Cardiac ventricle fibroblast (primary cell): Measurements from ENCODE around the gene EFS. TPM values are rescaled to one million over a fixed set of nuclear protein-coding genes. Genes with fewer than 3 reads are reported as not detected.

ENCODE experiments used
- total RNA-seq: library from RNA; depleted of rRNA; stranded (reverse); fragments of >200 nt; gene quantifications from 2 replicates; pipeline ENCODE4 v1.2.3, GENCODE V29; 2015

Gene EFS
- 6.7 and 8.9 TPM in 2 replicates for total RNA-seq

GRCh38 chr14:23365036-23365731 is at the start of gene EFS:
Gene EFS (minus strand): TSS chr14:23365172. CDS start chr14:23365025, 147 bp downstream.

GRCh38 chr14:23407516-23408306 is 42.7 kb upstream of the EFS start, which contains the start of gene MYH6:
Gene MYH6 (minus strand): TSS chr14:23408273. CDS start chr14:23407223, 1,050 bp downstream.

GRCh38 chr14:23376482-23377197 is 11.7 kb upstream of the EFS start, which contains the start of gene CMTM5:
Gene CMTM5 (plus strand): TSS chr14:23377046. CDS start chr14:23377252, 206 bp downstream.

GRCh38 chr14:23372509-23372908 is 7.5 kb upstream of the EFS start, which contains the start of gene IL25:
Gene IL25 (plus strand): TSS chr14:23372809.

GRCh38 chr14:23352506-23353432 is 12.2 kb downstream of the EFS start, which contains the start of gene SLC22A17:
Gene SLC22A17 (minus strand): TSS chr14:23352887.

GRCh38 chr14:23320584-23321571 is 44.1 kb downstream of the EFS start, which contains the start of gene PABPN1:
Gene PABPN1 (plus strand): TSS chr14:23321457. CDS start chr14:23321470, 13 bp downstream.

GRCh38 chr14:23306412-23307145 is 58.4 kb downstream of the EFS start, which contains the start of gene BCL2L2:
Gene BCL2L2 (plus strand): TSS chr14:23306833. CDS start chr14:23307768, 935 bp downstream.

Other genes with a start within 250 kb of the EFS start
- not detected in 2 replicates for gene CEBPE, start 245.9 kb downstream of the EFS start, total RNA-seq
- 11.2 and 13.9 TPM in 2 replicates for gene SLC7A8, start 181.5 kb downstream of the EFS start, total RNA-seq
- not detected in 2 replicates for gene RNF212B, start 127.2 kb downstream of the EFS start, total RNA-seq
- gene HOMEZ, start 79.0 kb downstream of the EFS start, total RNA-seq: 6.7 and 8.2 TPM in 2 replicates
- 4.9 and 9.9 TPM in 2 replicates for gene PPP1R3E, start 62.3 kb downstream of the EFS start, total RNA-seq
- 10.2 and 11.8 TPM in 2 replicates for gene BCL2L2, start 58.3 kb downstream of the EFS start, total RNA-seq
- 31.1 and 35.1 TPM in 2 replicates for gene PABPN1, start 43.7 kb downstream of the EFS start, total RNA-seq
- 26.1 and 33.0 TPM in 2 replicates for gene SLC22A17, start 12.3 kb downstream of the EFS start, total RNA-seq
- gene IL25, start 7.6 kb upstream of the EFS start, total RNA-seq: not detected in 2 replicates
- not detected in 2 replicates for gene CMTM5, start 11.9 kb upstream of the EFS start, total RNA-seq
- gene MYH6, start 43.1 kb upstream of the EFS start, total RNA-seq: not detected in 2 replicates
- not detected in 2 replicates for gene MYH7, start 70.5 kb upstream of the EFS start, total RNA-seq
- gene NGDN, start 104.5 kb upstream of the EFS start, total RNA-seq: 18.8 and 30.0 TPM in 2 replicates
- gene ZFHX2, start 186.6 kb upstream of the EFS start, total RNA-seq: 0.44 TPM in 1 of 2 replicates, not detected in the other
- gene THTPA, start 191.1 kb upstream of the EFS start, total RNA-seq: 12.8 and 18.7 TPM in 2 replicates
- 10.6 and 22.3 TPM in 2 replicates for gene AP1G2, start 202.6 kb upstream of the EFS start, total RNA-seq
- gene JPH4, start 213.6 kb upstream of the EFS start, total RNA-seq: not detected in 2 replicates